Bronchial smooth muscle cell (primary cell): ENCODE results near the gene FAM210B. TPM values are rescaled to one million over a fixed set of nuclear protein-coding genes. Genes with fewer than 3 reads are reported as not detected.

Source experiments
- total RNA-seq: library from RNA; depleted of rRNA; stranded (reverse); fragments of >200 nt; gene quantifications from 2 replicates; pipeline ENCODE4 v1.2.1, GENCODE V29; 2014

Gene FAM210B, protein sequence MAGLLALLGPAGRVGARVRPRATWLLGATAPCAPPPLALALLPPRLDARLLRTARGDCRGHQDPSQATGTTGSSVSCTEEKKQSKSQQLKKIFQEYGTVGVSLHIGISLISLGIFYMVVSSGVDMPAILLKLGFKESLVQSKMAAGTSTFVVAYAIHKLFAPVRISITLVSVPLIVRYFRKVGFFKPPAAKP
- 28.0 and 40.0 TPM in 2 replicates for total RNA-seq

DNA sequence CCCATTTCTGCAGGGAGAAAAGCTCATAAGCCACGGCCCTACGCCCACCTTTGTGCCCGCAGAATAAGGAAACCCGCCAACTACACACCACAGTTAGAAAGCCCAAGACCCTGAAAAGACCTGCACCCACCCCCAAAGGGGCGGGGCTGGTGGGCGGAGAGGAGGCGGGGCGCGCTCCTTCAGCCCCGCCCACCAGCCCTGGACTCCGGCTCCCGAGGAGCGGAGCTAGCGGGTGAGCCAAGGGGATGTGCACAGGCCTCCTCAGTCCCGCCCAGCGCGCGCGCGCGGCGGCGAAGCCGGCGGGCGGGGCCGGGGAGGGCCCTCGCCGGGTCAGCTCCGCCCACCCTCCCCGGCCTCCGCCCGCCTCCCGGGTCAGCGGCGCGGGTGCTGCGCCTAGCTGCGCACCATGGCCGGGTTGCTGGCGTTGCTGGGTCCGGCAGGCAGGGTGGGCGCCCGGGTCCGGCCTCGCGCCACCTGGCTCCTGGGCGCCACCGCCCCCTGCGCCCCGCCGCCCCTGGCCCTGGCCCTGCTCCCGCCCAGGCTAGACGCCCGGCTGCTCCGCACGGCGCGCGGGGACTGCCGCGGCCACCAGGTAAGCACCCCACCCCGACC lies at the start of gene FAM210B:
Gene FAM210B (plus strand): TSS at position 375 of the 612 bp plus-strand sequence. CDS start 32 bp downstream, at position 407.

DNA sequence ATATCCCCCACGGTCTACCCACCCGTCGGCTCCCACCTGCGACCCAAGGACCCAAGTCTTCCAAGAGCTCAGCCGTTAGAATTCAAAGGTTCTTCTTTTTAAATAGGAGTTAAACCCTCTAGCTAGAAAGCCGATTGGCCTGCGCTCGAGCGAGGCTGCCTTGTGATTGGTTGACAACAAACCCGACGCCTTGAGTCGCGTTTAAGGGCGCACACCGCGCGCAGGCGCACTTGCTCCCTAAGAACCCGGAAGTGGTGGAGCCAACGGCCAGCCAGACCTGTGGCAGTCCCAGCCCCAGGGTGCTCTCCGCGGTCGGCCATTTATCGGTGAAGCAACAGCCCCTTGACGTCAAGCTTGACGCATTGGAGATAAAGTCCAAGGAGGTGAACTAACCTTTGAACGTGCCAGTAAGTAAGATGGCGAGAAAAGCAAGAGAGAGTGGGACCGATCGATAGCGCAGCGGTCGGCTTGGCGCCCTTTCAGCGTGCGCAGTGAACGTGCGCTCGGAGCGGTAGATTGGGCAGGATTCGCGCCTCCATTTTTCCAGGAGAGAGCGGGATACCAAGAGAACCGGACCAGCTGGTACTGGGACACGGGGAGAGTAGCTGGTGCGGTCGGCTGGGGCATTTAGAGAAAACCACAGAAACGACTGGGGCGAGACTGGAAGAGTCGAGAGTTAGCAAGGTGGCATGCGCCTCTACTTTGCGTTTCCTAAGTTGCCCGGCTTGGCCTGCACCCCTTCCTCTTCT lies 33.5 kb downstream of the FAM210B start, which contains the start of the genes AURKA and CSTF1:
Gene AURKA (minus strand): TSS at position 84 of the 749 bp plus-strand sequence. CDS start 4,018 bp downstream, outside the sequence.
Gene CSTF1 (plus strand): TSS at position 514 of the 749 bp plus-strand sequence. CDS start 2,908 bp downstream, outside the sequence.

DNA sequence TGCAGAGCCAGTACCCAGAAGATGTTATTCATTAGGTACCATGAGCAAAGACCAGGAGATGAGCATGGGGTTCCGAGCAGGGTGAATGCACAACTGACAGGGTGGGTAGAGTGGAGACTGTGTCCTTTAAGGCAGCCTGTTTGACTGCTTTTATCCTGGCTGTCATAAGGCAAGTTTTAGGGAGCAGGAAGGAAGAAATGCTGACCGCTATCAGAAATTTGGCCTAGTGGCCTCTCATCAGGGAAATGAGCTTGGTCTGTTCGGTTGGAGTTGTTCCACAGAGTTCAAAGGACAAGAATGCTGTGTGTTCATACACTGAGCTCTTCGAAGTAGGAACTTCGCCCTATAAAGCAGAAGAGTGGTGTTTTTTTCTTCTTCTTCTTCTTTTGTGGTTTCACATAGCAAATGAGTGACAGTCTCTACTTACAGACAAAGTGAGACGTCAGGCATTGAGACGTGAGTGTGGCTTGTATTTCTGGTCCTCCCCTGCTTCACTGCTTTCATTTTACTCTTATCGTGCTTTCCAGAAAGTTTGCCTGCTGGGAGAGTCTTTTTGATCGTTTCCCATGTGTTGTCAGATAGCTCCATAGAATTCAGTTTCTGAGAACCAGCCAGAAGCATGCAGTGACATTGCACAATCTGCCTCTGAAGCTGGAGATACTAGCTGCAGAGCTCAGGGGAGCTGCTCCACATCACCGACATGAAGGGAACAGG lies 53.1 kb downstream of the FAM210B start, which contains the start of gene CASS4:
Gene CASS4 (plus strand): TSS at position 502 of the 714 bp plus-strand sequence. CDS start 199 bp downstream, at position 701.

Other genes starting within 250 kb of the FAM210B start
- gene MC3R, start 110.2 kb upstream of the FAM210B start, total RNA-seq = not detected in 2 replicates
- gene AURKA, start 33.2 kb downstream of the FAM210B start, total RNA-seq = 2.4 and 8.2 TPM in 2 replicates
- gene CSTF1, start 33.7 kb downstream of the FAM210B start, total RNA-seq = 22.4 and 33.0 TPM in 2 replicates
- 3.0 and 5.0 TPM in 2 replicates for gene CASS4, start 53.3 kb downstream of the FAM210B start, total RNA-seq
- 93.4 and 99.8 TPM in 2 replicates for gene RTF2, start 109.7 kb downstream of the FAM210B start, total RNA-seq
- gene FAM209A, start 165.8 kb downstream of the FAM210B start, total RNA-seq = 0.16 TPM in 1 of 2 replicates, not detected in the other
- gene FAM209B, start 174.3 kb downstream of the FAM210B start, total RNA-seq = 0.34 TPM in 1 of 2 replicates, not detected in the other